Activated T-cell treated with anti-CD3 and anti-CD28 coated beads, Interleukin-2, amount 50 U/mL, for 72 hours (primary cell): ENCODE results near the gene KCTD15. TPM values are rescaled to one million over a fixed set of nuclear protein-coding genes. Genes with fewer than 3 reads are reported as not detected.

Source experiments
- ATAC-seq, 2 donors: fragments of 150-1000 bp; cut with Tn5 transposase; replicated peaks in 1 of 2; 2 replicates each; pipeline ENCODE4 v1.10.0; 2021; ENCODE audit warnings: moderate library complexity in 2 of 2, mild to moderate bottlenecking in 1 of 2
- DNase-seq, 2 donors: peaks; one replicate each; pipeline ENCODE4 v3.0.0; 2021 to 2022; ENCODE audit warnings: mixed read lengths in 1 of 2
- H3K27ac Mint-ChIP-seq: one replicate; pipeline ENCODE4 v1.8.0; 2022; ENCODE audit warnings: mild to moderate bottlenecking, moderate library complexity, mixed read lengths
- H3K27me3 Mint-ChIP-seq: one replicate; pipeline ENCODE4 v1.8.0; 2022; ENCODE audit warnings: low read depth, mixed read lengths
- H3K36me3 Mint-ChIP-seq, 2 donors: one replicate each; pipeline ENCODE4 v1.8.0; 2022; ENCODE audit warnings: mixed read lengths in 2 of 2, mild to moderate bottlenecking in 1 of 2; ENCODE audit not compliant: insufficient read depth in 2 of 2
- H3K4me1 Mint-ChIP-seq: one replicate; pipeline ENCODE4 v1.8.0; 2022; ENCODE audit warnings: low read depth, mixed read lengths
- H3K4me3 Mint-ChIP-seq, 2 donors: one replicate each; pipeline ENCODE4 v1.8.0; 2022; ENCODE audit warnings: mild to moderate bottlenecking in 2 of 2, mixed read lengths in 2 of 2, moderate library complexity in 2 of 2
- H3K9me3 Mint-ChIP-seq, 2 donors: one replicate each; pipeline ENCODE4 v1.8.0; 2022; ENCODE audit warnings: mixed read lengths in 2 of 2
- total RNA-seq, 2 donors: library from RNA; stranded (reverse); gene quantifications; one replicate each; pipeline ENCODE4 v1.2.3, GENCODE V29; 2022

The KCTD15 gene
- total RNA-seq, 2 donors from 2014 or later = 7.3 to 8.2 TPM

DNA sequence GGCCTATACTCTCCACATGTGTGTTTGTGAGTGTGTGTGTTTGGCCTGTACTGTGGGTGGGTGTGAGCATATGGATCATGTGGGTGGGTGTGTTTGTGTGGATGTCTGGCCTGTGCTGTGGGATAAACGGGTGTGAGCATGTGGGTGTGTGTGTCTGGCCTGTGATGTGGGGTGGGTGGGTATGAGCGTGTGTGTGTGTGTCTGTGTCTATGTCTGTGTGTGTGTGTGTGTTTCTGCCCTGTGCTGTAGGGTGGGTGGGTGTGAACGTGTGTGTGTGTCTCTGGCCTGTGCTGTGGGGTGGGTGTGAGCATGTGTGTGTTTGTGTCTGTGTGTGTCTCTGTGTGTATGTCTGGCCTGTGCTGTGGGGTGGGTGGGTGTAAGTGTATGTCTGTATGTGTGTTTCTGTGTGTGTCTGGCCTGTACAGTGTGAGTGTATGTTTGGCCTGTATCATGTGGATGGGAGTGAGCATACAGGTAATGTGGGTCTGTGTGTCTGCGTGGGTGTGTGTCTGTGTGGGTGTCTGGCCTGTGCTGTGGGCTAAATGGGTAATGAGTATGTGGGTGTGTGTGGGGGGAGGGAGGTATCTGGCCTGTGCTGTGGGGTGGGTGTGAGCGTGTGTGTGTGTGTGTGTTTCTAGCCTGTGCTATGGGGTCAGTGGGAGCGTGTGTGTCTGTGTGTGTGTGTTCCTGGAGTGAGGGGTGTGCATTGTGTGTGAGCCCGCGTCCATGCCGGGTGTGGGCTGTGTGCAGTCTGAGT is 20.8 kb upstream of the KCTD15 start:
- H3K27ac Mint-ChIP-seq = no peak overlapping the region
- H3K4me3 Mint-ChIP-seq = no peak overlapping the region
- peaks cover 32% of the 10 kb centered on the region for H3K27me3 Mint-ChIP-seq
- DNase-seq (no peak), ATAC-seq (no peak)
- H3K4me1 Mint-ChIP-seq = no peaks in the 10 kb centered on the region
- no peaks in the 10 kb centered on the region for H3K36me3 Mint-ChIP-seq
- H3K9me3 Mint-ChIP-seq = no peaks in the 10 kb centered on the region

GRCh38 chr19:33777351-33777750 is 19.3 kb upstream of the KCTD15 start:
- H3K4me3 Mint-ChIP-seq = no peak overlapping the region
- H3K9me3 Mint-ChIP-seq = no peaks in the 10 kb centered on the region
- ATAC-seq (no peak), DNase-seq (no peak)
- no peak overlapping the region for H3K27ac Mint-ChIP-seq
- peaks cover 32% of the 10 kb centered on the region for H3K27me3 Mint-ChIP-seq
- H3K36me3 Mint-ChIP-seq = peaks cover 0 to under 1% of the 10 kb centered on the region in 2 donors
- no peaks in the 10 kb centered on the region for H3K4me1 Mint-ChIP-seq

DNA sequence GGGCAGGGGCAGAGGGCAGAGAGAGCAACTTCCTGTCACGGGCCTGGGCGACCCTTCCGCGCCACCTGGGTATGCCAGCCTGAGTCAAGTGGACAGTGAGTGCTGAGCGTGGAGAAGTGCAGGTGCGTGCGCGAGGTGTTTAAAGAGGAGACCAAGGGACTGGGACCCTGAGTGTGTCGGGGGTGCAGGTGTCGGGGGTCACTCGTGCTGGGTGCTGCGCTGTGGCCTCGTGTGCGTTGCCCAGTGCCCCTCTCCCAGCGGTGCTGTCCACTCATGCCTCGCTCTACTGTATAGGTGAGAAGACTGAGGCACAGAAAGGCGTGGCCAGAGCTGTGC is 18.9 kb upstream of the KCTD15 start:
- DNase-seq = no peak
- peaks cover 0 to 2% of the 10 kb centered on the region in 2 donors for H3K36me3 Mint-ChIP-seq
- H3K27ac Mint-ChIP-seq = no peak overlapping the region
- H3K4me1 Mint-ChIP-seq = no peaks in the 10 kb centered on the region
- peaks cover 32% of the 10 kb centered on the region for H3K27me3 Mint-ChIP-seq
- H3K4me3 Mint-ChIP-seq = no peak overlapping the region
- H3K9me3 Mint-ChIP-seq = no peaks in the 10 kb centered on the region
- ATAC-seq = no peak

DNA sequence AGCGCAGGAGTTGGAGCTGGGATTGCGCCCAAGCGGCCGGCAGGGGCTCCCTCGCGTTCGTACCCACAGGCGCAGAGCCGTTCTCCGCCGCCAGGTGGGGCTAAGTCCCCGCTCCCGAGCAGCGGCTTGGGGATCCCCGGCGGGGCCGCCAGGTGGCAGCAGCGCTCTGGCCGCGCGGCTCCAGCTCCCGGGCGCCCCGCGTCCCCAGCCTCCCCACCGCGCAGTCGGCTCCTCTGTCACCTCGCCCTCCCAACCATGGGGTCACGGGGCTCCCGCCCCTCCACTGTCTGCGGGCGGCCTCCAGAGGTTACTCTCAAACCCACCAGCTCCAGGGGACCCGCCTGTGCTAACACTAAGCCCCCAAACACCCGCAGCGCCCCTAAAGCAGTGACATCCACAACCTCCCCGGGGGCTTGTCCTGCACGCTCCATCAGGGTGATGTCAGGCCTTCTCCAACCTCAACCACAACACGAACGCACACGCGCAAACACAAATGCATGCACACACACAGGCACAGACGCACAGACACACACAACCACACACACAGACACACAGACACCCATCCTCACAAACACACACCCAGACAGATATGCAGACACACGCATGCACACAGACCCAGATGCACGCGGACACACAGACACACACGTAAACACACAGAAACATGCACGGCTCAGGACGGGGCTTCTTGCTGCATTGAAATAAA is 18.4 kb upstream of the KCTD15 start:
- DNase-seq (peak; percentile 87 to 93), ATAC-seq (peak; percentile 89 to 91)
- Mint-ChIP-seq H3K4me3 (peak overlapping the region in 1 of 2 donors; percentile 41), H3K27ac (no peak overlapping the region), H3K9me3 (no peaks in the 10 kb centered on the region), H3K27me3 (peaks cover 32% of the 10 kb centered on the region), H3K4me1 (no peaks in the 10 kb centered on the region), H3K36me3 (peaks cover 0 to 2% of the 10 kb centered on the region in 2 donors)

GRCh38 chr19:33779849-33780248 is 16.8 kb upstream of the KCTD15 start:
- Mint-ChIP-seq H3K27ac (no peak overlapping the region), H3K4me1 (no peaks in the 10 kb centered on the region), H3K36me3 (peaks cover 0 to 2% of the 10 kb centered on the region in 2 donors), H3K4me3 (no peak overlapping the region), H3K9me3 (no peaks in the 10 kb centered on the region), H3K27me3 (peaks cover 32% of the 10 kb centered on the region)
- ATAC-seq (no peak), DNase-seq (no peak)

- no peak overlapping the region for H3K27ac Mint-ChIP-seq
Observed at GRCh38 chr19:33780251-33780650, 16.4 kb upstream of the KCTD15 start.

DNA sequence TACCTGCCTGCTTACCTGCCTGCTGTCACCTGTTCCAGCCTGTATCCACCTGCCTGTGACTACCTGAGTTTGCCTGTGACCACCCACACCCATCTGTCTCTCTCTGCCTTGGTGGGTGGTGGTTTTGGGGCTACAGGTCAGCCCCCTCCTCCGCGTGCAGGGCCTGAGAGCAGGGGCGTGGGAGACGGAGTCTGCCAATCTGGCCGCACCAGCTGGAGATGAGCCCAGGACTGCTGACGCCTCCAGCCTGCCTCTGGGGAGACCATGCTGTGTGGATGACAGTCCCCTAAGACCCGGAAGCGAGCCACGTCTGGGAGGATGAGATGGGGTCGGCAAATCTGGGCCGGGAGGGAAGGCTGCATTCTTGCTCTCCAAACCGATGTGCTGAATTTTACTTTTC is 15.9 kb upstream of the KCTD15 start:
- Mint-ChIP-seq H3K27ac (no peak overlapping the region), H3K27me3 (peaks cover 29% of the 10 kb centered on the region), H3K4me1 (no peaks in the 10 kb centered on the region), H3K9me3 (no peaks in the 10 kb centered on the region), H3K36me3 (peaks cover 0 to 2% of the 10 kb centered on the region in 2 donors), H3K4me3 (no peak overlapping the region)
- DNase-seq = no peak
- ATAC-seq = no peak

More at GRCh38 chr19:33780251-33780650, 16.4 kb upstream of the KCTD15 start:
- peaks cover 32% of the 10 kb centered on the region for H3K27me3 Mint-ChIP-seq
- peaks cover 0 to 2% of the 10 kb centered on the region in 2 donors for H3K36me3 Mint-ChIP-seq
- DNase-seq (no peak), ATAC-seq (no peak)
- no peak overlapping the region for H3K4me3 Mint-ChIP-seq
- H3K9me3 Mint-ChIP-seq = no peaks in the 10 kb centered on the region
- no peaks in the 10 kb centered on the region for H3K4me1 Mint-ChIP-seq

GRCh38 chr19:33781415-33781935 is 15.2 kb upstream of the KCTD15 start:
- peaks cover 24% of the 10 kb centered on the region for H3K27me3 Mint-ChIP-seq
- no peaks in the 10 kb centered on the region for H3K9me3 Mint-ChIP-seq
- no peak overlapping the region for H3K4me3 Mint-ChIP-seq
- H3K36me3 Mint-ChIP-seq = peaks cover 0 to 2% of the 10 kb centered on the region in 2 donors
- no peak overlapping the region for H3K27ac Mint-ChIP-seq
- ATAC-seq (no peak), DNase-seq (no peak)
- H3K4me1 Mint-ChIP-seq = no peaks in the 10 kb centered on the region

- H3K27me3 Mint-ChIP-seq = peaks cover 24% of the 10 kb centered on the region
- H3K4me3 Mint-ChIP-seq = no peak overlapping the region
- DNase-seq = no peak
- H3K4me1 Mint-ChIP-seq = no peaks in the 10 kb centered on the region
- ATAC-seq = no peak
- H3K9me3 Mint-ChIP-seq = no peaks in the 10 kb centered on the region
- H3K36me3 Mint-ChIP-seq = peaks cover 0 to 2% of the 10 kb centered on the region in 2 donors
- H3K27ac Mint-ChIP-seq = no peak overlapping the region
Observed at GRCh38 chr19:33781996-33782395, 14.7 kb upstream of the KCTD15 start.

- Mint-ChIP-seq H3K27me3 (peaks cover 17% of the 10 kb centered on the region), H3K4me1 (no peaks in the 10 kb centered on the region), H3K9me3 (no peaks in the 10 kb centered on the region), H3K36me3 (peaks cover 0 to 2% of the 10 kb centered on the region in 2 donors), H3K27ac (no peak overlapping the region), H3K4me3 (no peak overlapping the region)
- no peak for ATAC-seq
- no peak for DNase-seq
Observed at GRCh38 chr19:33784432-33784831, 12.2 kb upstream of the KCTD15 start.

GRCh38 chr19:33785795-33786194 is 10.9 kb upstream of the KCTD15 start:
- DNase-seq = no peak
- H3K27ac Mint-ChIP-seq = no peak overlapping the region
- no peak for ATAC-seq
- H3K27me3 Mint-ChIP-seq = peaks cover 6% of the 10 kb centered on the region
- H3K4me3 Mint-ChIP-seq = no peak overlapping the region
- H3K9me3 Mint-ChIP-seq = no peaks in the 10 kb centered on the region
- peaks cover 0 to 2% of the 10 kb centered on the region in 2 donors for H3K36me3 Mint-ChIP-seq
- no peaks in the 10 kb centered on the region for H3K4me1 Mint-ChIP-seq

- Mint-ChIP-seq H3K4me1 (no peaks in the 10 kb centered on the region), H3K27ac (no peak overlapping the region), H3K4me3 (no peak overlapping the region), H3K27me3 (peaks cover 27% of the 10 kb centered on the region), H3K9me3 (no peaks in the 10 kb centered on the region), H3K36me3 (no peaks in the 10 kb centered on the region)
- ATAC-seq (no peak), DNase-seq (no peak)
Observed at GRCh38 chr19:33788676-33789075, 8.0 kb upstream of the KCTD15 start.

- H3K27me3 Mint-ChIP-seq = peaks cover 28% of the 10 kb centered on the region
- H3K4me1 Mint-ChIP-seq = no peaks in the 10 kb centered on the region
- H3K27ac Mint-ChIP-seq = no peak overlapping the region
- H3K36me3 Mint-ChIP-seq = no peaks in the 10 kb centered on the region
- no peaks in the 10 kb centered on the region for H3K9me3 Mint-ChIP-seq
- no peak overlapping the region for H3K4me3 Mint-ChIP-seq
- ATAC-seq = no peak
- DNase-seq = no peak
Observed at GRCh38 chr19:33789344-33789743, 7.3 kb upstream of the KCTD15 start.
